H9 (cell line): ENCODE data around the gene MCFD2. TPM values are rescaled to one million over a fixed set of nuclear protein-coding genes. Genes with fewer than 3 reads are reported as not detected.
A peak's percentile ranks its signal among the peaks of the same experiment; 100 is the strongest.

Experiments
- DNase-seq: peaks from one replicate; pipeline ENCODE4 v3.0.0-alpha.2; 2017
- H2AFZ ChIP-seq: one replicate; pipeline ENCODE4 v1.6.1; 2013; ENCODE audit warnings: mild to moderate bottlenecking, low read length, control low read depth, moderate library complexity
- H2AK5ac ChIP-seq: 2 replicates; pipeline ENCODE4 v1.6.1; 2013; ENCODE audit warnings: low read length, control low read depth, mixed read lengths; ENCODE audit not compliant: insufficient read length
- H2BK120ac ChIP-seq: one replicate; pipeline ENCODE4 v1.6.1; 2013; ENCODE audit warnings: low read depth, mild to moderate bottlenecking, low read length, control low read depth, inconsistent platforms; ENCODE audit not compliant: poor library complexity, severe bottlenecking
- H2BK12ac ChIP-seq: 2 replicates; pipeline ENCODE4 v1.6.1; 2013; ENCODE audit warnings: low read length, control low read depth, mixed read lengths, low read depth; ENCODE audit not compliant: insufficient read length
- H2BK15ac ChIP-seq: 2 replicates; pipeline ENCODE4 v1.6.1; 2013; ENCODE audit warnings: low read depth, low read length, control low read depth
- H2BK20ac ChIP-seq: one replicate; pipeline ENCODE4 v1.6.1; 2013; ENCODE audit warnings: low read depth, mild to moderate bottlenecking, low read length, control low read depth, inconsistent platforms; ENCODE audit not compliant: poor library complexity, severe bottlenecking
- H2BK5ac ChIP-seq: 2 replicates; pipeline ENCODE4 v1.6.1; 2013; ENCODE audit warnings: low read length, control low read depth, mixed read lengths; ENCODE audit not compliant: insufficient read length
- H3K14ac ChIP-seq: 2 replicates; pipeline ENCODE4 v1.6.1; 2013; ENCODE audit warnings: low read length, control low read depth; ENCODE audit not compliant: insufficient read depth
- H3K18ac ChIP-seq: 2 replicates; pipeline ENCODE4 v1.6.1; 2013; ENCODE audit warnings: low read depth, mild to moderate bottlenecking, mixed read lengths, low read length, control low read depth; ENCODE audit not compliant: insufficient read length
- H3K23ac ChIP-seq: 2 replicates; pipeline ENCODE4 v1.6.1; 2013; ENCODE audit warnings: low read length, control low read depth, mixed read lengths, low read depth; ENCODE audit not compliant: insufficient read length
- H3K23me2 ChIP-seq: 2 replicates; pipeline ENCODE4 v1.6.1; 2013; ENCODE audit warnings: low read depth, mild to moderate bottlenecking, mixed read lengths, low read length, control low read depth; ENCODE audit not compliant: insufficient read length, poor library complexity, severe bottlenecking
- H3K27ac ChIP-seq: 2 replicates; pipeline ENCODE4 v1.5.1; 2013; ENCODE audit warnings: low read length, control low read depth, mixed read lengths, low read depth; ENCODE audit not compliant: insufficient read length
- H3K27me3 ChIP-seq: 2 replicates; pipeline ENCODE4 v1.6.1; 2013; ENCODE audit warnings: low read length, control low read depth, inconsistent platforms; ENCODE audit not compliant: insufficient read depth
- H3K4ac ChIP-seq: 2 replicates; pipeline ENCODE4 v1.6.1; 2013; ENCODE audit warnings: low read depth, mild to moderate bottlenecking, control low read depth, inconsistent platforms, low read length, moderate library complexity
- H3K4me1 ChIP-seq: 2 replicates; pipeline ENCODE4 v1.6.1; 2013; ENCODE audit warnings: low read length, control low read depth, inconsistent platforms; ENCODE audit not compliant: insufficient read depth
- H3K4me2 ChIP-seq: 2 replicates; pipeline ENCODE4 v1.6.1; 2013; ENCODE audit warnings: low read length, control low read depth, mixed read lengths; ENCODE audit not compliant: insufficient read length, insufficient read depth
- H3K56ac ChIP-seq: 2 replicates; pipeline ENCODE4 v1.6.1; 2013; ENCODE audit warnings: low read depth, mild to moderate bottlenecking, mixed read lengths, low read length, control low read depth; ENCODE audit not compliant: insufficient read length
- H3K79me1 ChIP-seq: 2 replicates; pipeline ENCODE4 v1.6.1; 2013; ENCODE audit warnings: low read depth, mild to moderate bottlenecking, moderate library complexity, low read length, control low read depth, inconsistent platforms; ENCODE audit not compliant: insufficient read depth, poor library complexity, severe bottlenecking
- H3K79me2 ChIP-seq: 2 replicates; pipeline ENCODE4 v1.6.1; 2013; ENCODE audit warnings: low read length, control low read depth, inconsistent platforms; ENCODE audit not compliant: insufficient read depth
- H3K9ac ChIP-seq: 2 replicates; pipeline ENCODE4 v1.6.1; 2013; ENCODE audit warnings: low read length, control low read depth, mixed read lengths; ENCODE audit not compliant: insufficient read length; ENCODE audit errors: extremely low read depth
- H3K9me3 ChIP-seq: one replicate; pipeline ENCODE4 v1.6.1; 2013; ENCODE audit warnings: low read depth, low read length, inconsistent platforms; ENCODE audit not compliant: control insufficient read depth
- H3T11ph ChIP-seq: one replicate; pipeline ENCODE4 v1.6.1; 2013; ENCODE audit warnings: mild to moderate bottlenecking, low read length, control low read depth, inconsistent platforms
- H4K20me1 ChIP-seq: one replicate; pipeline ENCODE4 v1.6.1; 2013; ENCODE audit not compliant: control insufficient read depth, insufficient read length, insufficient read depth
- H4K5ac ChIP-seq: 2 replicates; pipeline ENCODE4 v1.6.1; 2013; ENCODE audit warnings: low read depth, mild to moderate bottlenecking, mixed read lengths, low read length, control low read depth; ENCODE audit not compliant: insufficient read length
- H4K8ac ChIP-seq: replicated peaks from 2 replicates; pipeline ENCODE4 v1.6.1; 2013; ENCODE audit warnings: low read length, control low read depth, mixed read lengths, low read depth; ENCODE audit not compliant: insufficient read length
- H4K91ac ChIP-seq: 2 replicates; pipeline ENCODE4 v1.6.1; 2013; ENCODE audit warnings: low read depth, mild to moderate bottlenecking, moderate library complexity, mixed read lengths, low read length, control low read depth; ENCODE audit not compliant: insufficient read length
- H3K27ac Mint-ChIP-seq, 3 experiments: 2 replicates in 2 of 3; 3 replicates in 1 of 3; pipeline ENCODE4 v1.8.0; 2020 to 2021; ENCODE audit warnings: mixed read lengths in 3 of 3, mild to moderate bottlenecking in 1 of 3, moderate library complexity in 1 of 3
- H3K27me3 Mint-ChIP-seq: 2 replicates; pipeline ENCODE4 v1.8.0; 2021; ENCODE audit warnings: low read depth, mild to moderate bottlenecking, moderate library complexity, mixed read lengths
- H3K36me3 Mint-ChIP-seq, 3 experiments: 2 replicates in 2 of 3; 3 replicates in 1 of 3; pipeline ENCODE4 v1.8.0; 2020 to 2021; ENCODE audit warnings: low read depth in 3 of 3, mixed read lengths in 3 of 3; ENCODE audit not compliant: insufficient read depth in 1 of 3
- H3K4me1 Mint-ChIP-seq, 2 experiments: 2 replicates each; pipeline ENCODE4 v1.8.0; 2020; ENCODE audit warnings: mixed read lengths in 2 of 2
- H3K4me3 Mint-ChIP-seq, 2 experiments: 2 replicates in 1 of 2; 3 replicates in 1 of 2; pipeline ENCODE4 v1.8.0; 2020 to 2021; ENCODE audit warnings: mild to moderate bottlenecking in 2 of 2, mixed read lengths in 2 of 2, moderate library complexity in 1 of 2
- H3K9me3 Mint-ChIP-seq, 2 experiments: 2 replicates in 1 of 2; 3 replicates in 1 of 2; pipeline ENCODE4 v1.8.0; 2020; ENCODE audit warnings: mild to moderate bottlenecking in 2 of 2, mixed read lengths in 2 of 2, moderate library complexity in 1 of 2
- WGBS: extraction: QIAGEN DNeasy Blood & Tissue Kit; methylation state at CpG from one replicate; pipeline ENCODE4 v1.1.7; 2013; ENCODE audit warnings: missing lambda C conversion rate, low lambda C conversion rate, mixed read lengths; ENCODE audit not compliant: insufficient read length; ENCODE audit errors: extremely low coverage; 5-methylcytosine and 5-hydroxymethylcytosine counted together
- total RNA-seq: library from RNA; stranded (reverse); gene quantifications from 2 replicates; pipeline ENCODE4 v1.2.1, GENCODE V29; 2021
- TF ChIP-seq, protein P1 (sequence below): fragments of 200-600 bp; sonication (generic); conservative IDR thresholded peaks from 3 replicates; pipeline ENCODE4 v1.8.0; 2021; ENCODE audit warnings: antibody characterized with exemption, mild to moderate bottlenecking

Gene MCFD2
- total RNA-seq, 1 experiment from 2014 or later = 64.6 TPM

DNA sequence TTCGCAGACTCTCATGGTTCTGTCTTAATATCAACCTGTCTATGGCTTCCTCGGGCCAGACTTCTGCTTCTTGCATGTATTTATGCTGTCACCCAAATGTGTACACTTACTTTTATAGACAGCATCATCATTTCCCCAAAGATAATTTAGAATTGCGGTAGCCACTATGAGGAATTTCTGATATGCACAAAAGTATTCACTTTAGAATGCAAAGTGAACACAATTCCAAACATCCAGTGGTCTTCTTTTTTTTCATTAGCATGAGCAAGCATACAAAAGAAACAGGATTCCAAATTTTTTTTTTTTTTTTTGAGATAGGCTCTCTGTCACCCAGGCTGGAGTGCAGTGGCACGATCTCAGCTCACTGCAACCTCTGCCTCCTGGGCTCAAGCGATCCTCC, 21.0 kb upstream of the MCFD2 start:
- no peak overlapping the region for H2BK5ac ChIP-seq
- peaks cover 7% of the 10 kb centered on the region for H3K27me3 Mint-ChIP-seq
- no peak overlapping the region for H3K27ac Mint-ChIP-seq
- no peaks in the 10 kb centered on the region for H4K20me1 ChIP-seq
- H3K4ac ChIP-seq = no peak overlapping the region
- H2BK120ac ChIP-seq = no peak overlapping the region
- no peak overlapping the region for H3K4me3 Mint-ChIP-seq
- H4K8ac ChIP-seq = no peak overlapping the region
- no peak overlapping the region for H3K27ac ChIP-seq
- H2AK5ac ChIP-seq = no peak overlapping the region
- no peak overlapping the region for H4K5ac ChIP-seq
- H3K9me3 ChIP-seq = no peaks in the 10 kb centered on the region
- no peak overlapping the region for H3K4me2 ChIP-seq
- no peaks in the 10 kb centered on the region for H3K9me3 Mint-ChIP-seq
- no peak overlapping the region for H2BK20ac ChIP-seq
- H3K18ac ChIP-seq = no peak overlapping the region
- no peak overlapping the region for H3K56ac ChIP-seq
- peaks cover 12 to 13% of the 10 kb centered on the region in 2 experiments for H3K4me1 Mint-ChIP-seq
- H2BK15ac ChIP-seq = no peak overlapping the region
- no peak overlapping the region for H3K14ac ChIP-seq
- H3K79me2 ChIP-seq = no peaks in the 10 kb centered on the region
- no peaks in the 10 kb centered on the region; the same call in 1 of the 2 replicates for H3K4me1 ChIP-seq
- no peak for DNase-seq
- H3K27me3 ChIP-seq = no peaks in the 10 kb centered on the region
- no peak overlapping the region for H3T11ph ChIP-seq
- H2BK12ac ChIP-seq = no peak overlapping the region
- WGBS = no CpG with 5 or more reads among the region's 5 CpGs
- no peak overlapping the region for H2AFZ ChIP-seq
- TF ChIP-seq, protein P1, sequence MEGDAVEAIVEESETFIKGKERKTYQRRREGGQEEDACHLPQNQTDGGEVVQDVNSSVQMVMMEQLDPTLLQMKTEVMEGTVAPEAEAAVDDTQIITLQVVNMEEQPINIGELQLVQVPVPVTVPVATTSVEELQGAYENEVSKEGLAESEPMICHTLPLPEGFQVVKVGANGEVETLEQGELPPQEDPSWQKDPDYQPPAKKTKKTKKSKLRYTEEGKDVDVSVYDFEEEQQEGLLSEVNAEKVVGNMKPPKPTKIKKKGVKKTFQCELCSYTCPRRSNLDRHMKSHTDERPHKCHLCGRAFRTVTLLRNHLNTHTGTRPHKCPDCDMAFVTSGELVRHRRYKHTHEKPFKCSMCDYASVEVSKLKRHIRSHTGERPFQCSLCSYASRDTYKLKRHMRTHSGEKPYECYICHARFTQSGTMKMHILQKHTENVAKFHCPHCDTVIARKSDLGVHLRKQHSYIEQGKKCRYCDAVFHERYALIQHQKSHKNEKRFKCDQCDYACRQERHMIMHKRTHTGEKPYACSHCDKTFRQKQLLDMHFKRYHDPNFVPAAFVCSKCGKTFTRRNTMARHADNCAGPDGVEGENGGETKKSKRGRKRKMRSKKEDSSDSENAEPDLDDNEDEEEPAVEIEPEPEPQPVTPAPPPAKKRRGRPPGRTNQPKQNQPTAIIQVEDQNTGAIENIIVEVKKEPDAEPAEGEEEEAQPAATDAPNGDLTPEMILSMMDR = no peak
- peaks cover 9% of the 10 kb centered on the region for H3K23me2 ChIP-seq
- no peaks in the 10 kb centered on the region for H3K79me1 ChIP-seq
- no peaks in the 10 kb centered on the region for H3K36me3 Mint-ChIP-seq
- no peak overlapping the region for H4K91ac ChIP-seq
- peak overlapping the region; percentile 13 for H3K9ac ChIP-seq
- no peak overlapping the region for H3K23ac ChIP-seq
